22Rv1 (cell line): ENCODE data around the gene CLCF1.

Experiments used
- H3K27ac ChIP-seq: fragments of 450-650 bp; 2 replicates; pipeline ENCODE4 v1.5.1; 2017
- ZFX ChIP-seq: fragments of 450-650 bp; IDR thresholded peaks from 2 replicates; pipeline ENCODE4 v1.6.1; 2017; ENCODE audit warnings: antibody characterized with exemption, borderline replicate concordance
- TF ChIP-seq, protein P1 (sequence below): fragments of 450-650 bp; IDR thresholded peaks from 2 replicates; pipeline ENCODE4 v1.5.1; 2017; ENCODE audit warnings: mild to moderate bottlenecking

The CLCF1 gene

DNA sequence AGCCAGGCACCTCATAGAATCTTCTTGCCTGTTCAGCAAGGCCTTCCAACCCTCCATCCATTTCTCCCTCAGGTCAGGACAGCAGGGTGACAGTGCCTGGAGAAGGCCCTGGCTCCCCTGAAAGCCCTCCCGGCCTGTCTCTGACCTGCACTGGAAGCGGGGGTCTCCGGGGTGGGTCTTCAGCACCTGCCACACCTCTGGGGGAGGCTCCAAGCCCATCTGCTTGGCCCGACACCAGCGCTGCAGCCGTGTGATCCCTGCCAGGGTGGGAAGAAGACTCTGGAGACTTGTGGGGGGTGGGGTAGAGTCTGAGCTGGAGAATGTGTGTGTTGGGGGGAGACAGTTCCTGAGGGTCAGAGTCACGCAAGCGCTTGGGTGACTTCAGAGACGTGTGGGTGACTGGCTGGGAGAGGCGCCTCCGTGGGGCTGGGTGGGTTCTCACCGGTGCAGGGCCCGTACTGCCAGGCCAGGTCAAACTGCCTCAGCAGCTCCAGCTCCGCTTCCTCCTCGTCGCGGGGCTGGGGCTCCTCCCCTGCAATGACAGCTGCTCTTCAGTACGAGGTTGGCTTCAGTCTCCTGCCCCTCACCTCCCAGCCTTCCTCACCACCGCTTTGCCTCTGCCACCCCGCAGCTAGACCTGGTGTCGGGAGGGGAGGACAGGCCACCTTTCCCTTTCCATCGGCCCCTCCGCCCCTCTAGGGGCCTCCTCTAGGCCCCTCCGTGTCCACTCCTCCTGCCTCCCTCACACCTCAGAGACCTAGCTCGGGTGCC lies 20.7 kb downstream of the CLCF1 start:
- peak overlapping the region; percentile 88 for H3K27ac ChIP-seq
- TF ChIP-seq ZFX, result no peak
- TF ChIP-seq, protein P1, sequence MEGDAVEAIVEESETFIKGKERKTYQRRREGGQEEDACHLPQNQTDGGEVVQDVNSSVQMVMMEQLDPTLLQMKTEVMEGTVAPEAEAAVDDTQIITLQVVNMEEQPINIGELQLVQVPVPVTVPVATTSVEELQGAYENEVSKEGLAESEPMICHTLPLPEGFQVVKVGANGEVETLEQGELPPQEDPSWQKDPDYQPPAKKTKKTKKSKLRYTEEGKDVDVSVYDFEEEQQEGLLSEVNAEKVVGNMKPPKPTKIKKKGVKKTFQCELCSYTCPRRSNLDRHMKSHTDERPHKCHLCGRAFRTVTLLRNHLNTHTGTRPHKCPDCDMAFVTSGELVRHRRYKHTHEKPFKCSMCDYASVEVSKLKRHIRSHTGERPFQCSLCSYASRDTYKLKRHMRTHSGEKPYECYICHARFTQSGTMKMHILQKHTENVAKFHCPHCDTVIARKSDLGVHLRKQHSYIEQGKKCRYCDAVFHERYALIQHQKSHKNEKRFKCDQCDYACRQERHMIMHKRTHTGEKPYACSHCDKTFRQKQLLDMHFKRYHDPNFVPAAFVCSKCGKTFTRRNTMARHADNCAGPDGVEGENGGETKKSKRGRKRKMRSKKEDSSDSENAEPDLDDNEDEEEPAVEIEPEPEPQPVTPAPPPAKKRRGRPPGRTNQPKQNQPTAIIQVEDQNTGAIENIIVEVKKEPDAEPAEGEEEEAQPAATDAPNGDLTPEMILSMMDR, result no peak

- peak overlapping the region; percentile 88 for H3K27ac ChIP-seq
- no peak for TF ChIP-seq ZFX
- TF ChIP-seq, protein P1, result peak; percentile 94
Measured at GRCh38 chr11:67351275-67352005, 22.0 kb downstream of the CLCF1 start.

DNA sequence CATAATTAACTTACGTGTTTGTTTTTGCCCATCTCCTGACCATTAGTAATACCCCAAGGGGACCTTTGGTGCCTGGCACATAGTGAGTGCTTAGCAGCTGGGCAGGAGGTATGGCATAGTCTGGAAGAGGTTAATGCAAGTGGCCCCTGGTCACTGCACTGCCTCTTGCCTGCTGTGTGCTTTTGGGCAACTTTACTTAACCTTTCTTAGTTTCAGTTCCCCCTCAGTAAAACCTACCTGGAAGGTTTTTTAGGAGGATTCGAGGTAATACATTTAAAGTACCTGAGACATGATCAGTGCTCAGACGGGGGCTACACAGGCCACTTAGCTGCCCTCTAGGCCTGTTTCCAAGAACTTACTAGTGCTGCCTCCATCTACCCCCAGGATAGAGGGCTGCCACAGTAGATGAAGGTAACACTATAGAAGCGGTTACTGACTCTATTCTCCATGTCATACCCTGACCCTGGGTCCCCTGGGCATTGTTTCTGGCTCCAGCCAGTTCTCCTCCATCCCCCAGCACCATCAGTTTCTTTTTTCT lies 23.4 kb downstream of the CLCF1 start:
- peak overlapping the region; percentile 62 for H3K27ac ChIP-seq
- TF ChIP-seq, protein P1, result no peak
- no peak for TF ChIP-seq ZFX

DNA sequence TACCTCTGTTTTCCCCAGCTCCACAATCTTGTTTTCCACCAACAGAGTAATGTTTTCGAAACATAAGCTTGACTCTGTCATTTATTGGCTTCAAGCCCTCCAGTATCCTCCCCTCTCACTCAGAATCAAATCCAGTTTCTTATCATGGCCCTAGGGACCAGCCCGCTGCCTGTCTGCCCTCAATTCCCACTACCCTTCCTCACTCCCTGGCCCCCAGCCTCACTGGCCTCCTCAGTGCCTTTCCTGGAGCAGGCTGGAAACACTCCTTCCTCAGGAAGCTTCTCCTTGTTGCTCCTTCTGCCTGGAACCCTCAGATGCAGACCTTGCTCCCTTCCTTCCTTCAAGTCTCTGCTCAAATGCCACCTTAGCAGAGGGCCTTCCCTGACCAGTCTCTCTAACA lies 23.9 kb downstream of the CLCF1 start:
- peak overlapping the region; percentile 62 for H3K27ac ChIP-seq
- TF ChIP-seq, protein P1, result no peak
- no peak for TF ChIP-seq ZFX

GRCh38 chr11:67349036-67349435 lies 24.4 kb downstream of the CLCF1 start:
- no peak for TF ChIP-seq ZFX
- TF ChIP-seq, protein P1, result no peak
- H3K27ac ChIP-seq, result peak overlapping the region; percentile 62

DNA sequence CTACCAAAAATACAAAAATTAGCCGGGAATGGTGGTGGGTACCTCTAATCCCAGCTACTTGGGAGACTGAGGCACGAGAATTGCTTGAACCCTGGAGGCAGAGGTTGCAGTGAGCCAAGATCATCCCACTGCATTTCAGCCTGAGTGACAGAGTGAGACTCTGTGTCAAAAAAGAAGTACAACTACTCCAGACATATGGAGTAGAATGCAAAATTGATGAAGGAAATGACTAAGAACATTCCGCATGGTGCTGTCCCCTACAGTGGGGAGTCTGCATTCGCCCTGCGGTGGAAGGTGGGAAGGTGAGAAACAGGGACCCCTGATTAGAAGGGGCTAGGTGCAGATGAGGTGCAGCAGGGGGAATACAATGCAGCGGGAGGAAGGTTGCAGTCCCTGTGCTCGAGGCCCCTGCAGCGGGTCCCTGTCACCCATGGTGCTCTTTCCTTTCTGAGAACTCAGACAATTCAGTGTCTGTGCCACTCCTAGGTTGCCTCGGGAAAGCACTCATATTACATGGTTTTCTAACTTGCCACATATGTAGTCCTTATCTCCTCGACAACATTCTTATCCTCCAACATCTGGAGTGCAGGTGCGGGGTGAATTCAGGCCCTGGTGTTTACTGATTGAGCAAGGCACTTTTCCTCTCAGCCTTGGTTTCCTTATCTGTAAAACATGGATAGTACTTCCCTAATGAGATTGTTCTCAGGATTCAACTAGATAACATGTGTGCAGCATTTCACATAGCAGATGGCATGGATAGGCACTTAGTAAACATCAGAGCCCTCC lies 25.2 kb downstream of the CLCF1 start:
- TF ChIP-seq, protein P1, result no peak
- no peak for TF ChIP-seq ZFX
- peak overlapping the region; percentile 62 for H3K27ac ChIP-seq
